Heart left ventricle (tissue), 16 donors: ENCODE data around the gene SKI. TPM values are rescaled to one million over a fixed set of nuclear protein-coding genes. Genes with fewer than 3 reads are reported as not detected.

Experiments used
- ATAC-seq, 4 donors: fragments of 200-7000 bp; cut with Tn5 transposase; one replicate each; pipeline ENCODE4 v1.9.1; 2020 to 2022; ENCODE audit warnings: moderate library complexity in 4 of 4, mild to moderate bottlenecking in 3 of 4, moderate number of reproducible peaks in 1 of 4
- DNase-seq, 5 donors: peaks; one replicate each; pipeline ENCODE4 v3.0.0-alpha.2; 2020
- H3K27ac ChIP-seq, 12 donors: fragments of 200-600 bp; sonication (generic) in 4 of 12; one replicate each; pipeline versions ENCODE4 v1.5.0 to v1.8.0; 2016 to 2022; ENCODE audit warnings: mild to moderate bottlenecking in 2 of 12
- H3K27me3 ChIP-seq, 9 donors: fragments of 200-600 bp; sonication (generic) in 2 of 9; one replicate each; pipeline versions ENCODE4 v1.5.1 to v1.8.0; 2016 to 2022; ENCODE audit warnings: mild to moderate bottlenecking in 3 of 9
- H3K36me3 ChIP-seq, 9 donors: fragments of 200-600 bp; sonication (generic) in 2 of 9; one replicate each; pipeline versions ENCODE4 v1.5.0 to v1.8.0; 2018 to 2022; ENCODE audit warnings: mild to moderate bottlenecking in 2 of 9
- H3K4me1 ChIP-seq, 12 donors: fragments of 200-600 bp; sonication (generic) in 4 of 12; one replicate each; pipeline versions ENCODE4 v1.5.0 to v1.8.0; 2016 to 2022; ENCODE audit warnings: mild to moderate bottlenecking in 3 of 12
- H3K4me3 ChIP-seq, 12 donors: fragments of 200-600 bp; sonication (generic) in 4 of 12; one replicate each; pipeline versions ENCODE4 v1.5.0 to v1.8.0; 2017 to 2022; ENCODE audit warnings: mild to moderate bottlenecking in 9 of 12, moderate library complexity in 4 of 12
- H3K9me3 ChIP-seq, 12 donors: fragments of 200-600 bp; sonication (generic) in 4 of 12; one replicate each; pipeline versions ENCODE4 v1.5.0 to v1.8.0; 2016 to 2022; ENCODE audit warnings: mild to moderate bottlenecking in 1 of 12
- CTCF ChIP-seq, 12 donors: fragments of 200-600 bp; sonication (generic) in 4 of 12; IDR thresholded peaks; one replicate each; pipeline versions ENCODE4 v1.5.0 to v1.8.0; 2018 to 2022; ENCODE audit warnings: antibody characterized with exemption in 12 of 12, mild to moderate bottlenecking in 5 of 12
- POLR2A ChIP-seq, 2 donors: fragments of 450-650 bp; IDR thresholded peaks; one replicate each; pipeline ENCODE4 v1.6.1; 2017; ENCODE audit warnings: antibody characterized with exemption in 2 of 2, mild to moderate bottlenecking in 2 of 2, moderate library complexity in 2 of 2
- WGBS, 4 donors: extraction: QIAGEN DNeasy Blood & Tissue Kit in 2 of 4; methylation state at CpG; one replicate each; pipeline versions ENCODE4 v1.1.5 to v1.1.7; 2013 to 2018; 5-methylcytosine and 5-hydroxymethylcytosine counted together
- intact Hi-C, 10 donors: fragments of 100-400 bp; cut with DNase I; formaldehyde crosslinking; loops; one replicate each; pipeline versions ENCODE4 v1.11.1 to v1.14.2; 2022
- polyA plus RNA-seq, 2 donors: library from polyadenylated mRNA; stranded (reverse); fragments of 200-250 nt; gene quantifications; one replicate each; pipeline ENCODE4 v1.2.3, GENCODE V29; 2013
- total RNA-seq, 9 donors: library from RNA; depleted of rRNA in 2 of 9; stranded (reverse); fragments of >200 nt in 2 of 9; fragmentation: NEBNext Ultra II Directional in 3 of 9; extraction: Animal tissue kit (Norgen Biotek cat#: 25700) in 3 of 9; gene quantifications; one replicate each; pipeline versions ENCODE4 v1.1.0 to v1.2.4, GENCODE V29; 2016 to 2023
- donor health status: ischemic (EF 13 %, LVEDD 7.1; RV severe dilation, severe dysfunction).
- donor health status: healthy with polysubstance abuse.
- donor health status: DM: no; HTN: yes; CAD: no.
- donor health status: DM: no; HTN: no; CAD: no.
- donor health status: ischemic (EF 25% LVEDD 6.9; RV normal size, moderate dysfunction).
- donor health status: ischemic (EF 25% LVEDD 5.7; RV mildly dilated, moderate dysfunction).
- donor health status: healthy.
- donor health status: DM: yes; HTN: yes; CAD: no.
- donor health status: ischemic (EF 35%, LVEDD 5.7; RV mildly dilated, moderate dysfunction).
- donor health status: nonischemic (EF 11% LVEDD 7.7; RV severe dilation, severe dysfunction).
- donor health status: DM: yes; HTN: yes; CAD: no.
- donor health status: PGD.
- donor health status: ischemic (EF 29% LVEDD 5.4; RV normal size, mild dysfunction).
- donor health status: nonischemic (EF 23%, LVEDD 6.1; RV moderate dilation, normal function).

Gene SKI
- total and polyA plus RNA-seq, 11 donors, result 16.9 to 52.7 (median 38.9) TPM

- WGBS, 4 donors, result 4 to 13% (median 7%) methylated on average over 14 to 24 of the region's 24 CpGs
- Histone ChIP-seq H3K27ac (peak overlapping the region; percentile 37 to 98 (median 87)), H3K4me3 (peak overlapping the region in 11 of 12 donors; percentile 37 to 69 (median 59)), H3K9me3 (no peaks in the 10 kb centered on the region), H3K4me1 (peaks cover 3 to 52% (median 36%) of the 10 kb centered on the region in 12 donors), H3K27me3 (no peaks in the 10 kb centered on the region), H3K36me3 (no peaks in the 10 kb centered on the region)
- ATAC-seq, result peak; percentile 84 to 92 (median 88)
- intact Hi-C loops, result loop anchor here (2.0 to 10.0 kb wide), 9 partner anchors 33 to 1706 kb away; partner anchors contain the start of genes PANK4 (in 2 of the 10) and C1orf174 (in 1 of the 10)
- peak; percentile 93 to 96 (median 94) for DNase-seq
- TF ChIP-seq POLR2A (IDR thresholded peaks at IDR 0.05) (peak in 1 of 2 donors; percentile 82), CTCF (IDR thresholded peaks at IDR 0.05) (peak in 1 of 12 donors; percentile 24)
Observed at GRCh38 chr1:2199042-2199810, 28.9 kb upstream of the SKI start.

GRCh38 chr1:2200308-2200943 is 27.7 kb upstream of the SKI start:
- Histone ChIP-seq H3K4me1 (peaks cover 3 to 52% (median 38%) of the 10 kb centered on the region in 12 donors), H3K4me3 (peak overlapping the region in 2 of 12 donors; percentile 59 to 62)
- no peak for TF ChIP-seq POLR2A (IDR thresholded peaks at IDR 0.05)
- no peak for TF ChIP-seq CTCF (IDR thresholded peaks at IDR 0.05)

GRCh38 chr1:2201062-2201461 is 27.1 kb upstream of the SKI start:
- ATAC-seq (no peak), DNase-seq (peak in 1 of 5 donors; percentile 52)
- intact Hi-C loops, result loop anchor here in 1 of 10 donors (10.0 kb wide), 1 partner anchor 344 kb away; no protein-coding TSS in a partner anchor
- TF ChIP-seq CTCF (IDR thresholded peaks at IDR 0.05), result no peak
- no peak for TF ChIP-seq POLR2A (IDR thresholded peaks at IDR 0.05)
- 92 to 98% (median 94%) methylated on average over 9 to 14 of the region's 14 CpGs for WGBS, 4 donors
- Histone ChIP-seq H3K4me3 (no peak overlapping the region), H3K4me1 (peaks cover 3 to 52% (median 39%) of the 10 kb centered on the region in 12 donors), H3K27ac (peak overlapping the region in 1 of 12 donors; percentile 11), H3K9me3 (no peaks in the 10 kb centered on the region), H3K27me3 (no peaks in the 10 kb centered on the region), H3K36me3 (no peaks in the 10 kb centered on the region)

More at GRCh38 chr1:2200308-2200943, 27.7 kb upstream of the SKI start:
- DNase-seq (no peak), ATAC-seq (no peak)
- no peaks in the 10 kb centered on the region for H3K27me3 ChIP-seq
- H3K9me3 ChIP-seq, result no peaks in the 10 kb centered on the region
- no peaks in the 10 kb centered on the region for H3K36me3 ChIP-seq
- peak overlapping the region in 2 of 12 donors; percentile 11 to 98 for H3K27ac ChIP-seq
- 69 to 83% (median 76%) methylated on average over 15 to 21 of the region's 21 CpGs for WGBS, 4 donors
- intact Hi-C loops, result loop anchor here in 1 of 10 donors (10.0 kb wide), 1 partner anchor 344 kb away; no protein-coding TSS in a partner anchor
